H1 (cell line): ENCODE results near the gene COPS9.

ENCODE experiments used
- GABPA ChIP-seq: IDR thresholded peaks from 2 replicates; pipeline ENCODE4 v1.6.1; 2011; ENCODE audit warnings: mild to moderate bottlenecking, low read length, moderate library complexity, borderline replicate concordance; ENCODE audit not compliant: insufficient read depth
- JUND ChIP-seq: IDR thresholded peaks from 2 replicates; pipeline ENCODE4 v1.6.1; 2011; ENCODE audit warnings: mild to moderate bottlenecking, improper control_type of control experiment, low read length
- POLR2A ChIP-seq, 2 experiments: IDR thresholded peaks; 1 replicate in 1 of 2; 2 replicates in 1 of 2; pipeline ENCODE4 v1.6.1; 2011; ENCODE audit warnings: low read depth in 2 of 2, low read length in 2 of 2, mild to moderate bottlenecking in 2 of 2; ENCODE audit errors: control extremely low read depth in 1 of 2
- ZNF274 ChIP-seq: IDR thresholded peaks from 2 replicates; pipeline ENCODE4 v1.7.0; 2012; ENCODE audit warnings: low read length, borderline replicate concordance; ENCODE audit errors: extremely low read depth
- TF ChIP-seq, protein P1 (sequence below), 3 experiments: IDR thresholded peaks; 1 replicate in 2 of 3; 2 replicates in 1 of 3; pipeline versions ENCODE4 v1.5.1 to v1.6.1; 2011; ENCODE audit warnings: low read length in 3 of 3, mild to moderate bottlenecking in 3 of 3, inconsistent platforms in 2 of 3, low read depth in 1 of 3, moderate library complexity in 1 of 3; ENCODE audit not compliant: insufficient read depth in 1 of 3; ENCODE audit errors: control extremely low read depth in 1 of 3

DNA sequence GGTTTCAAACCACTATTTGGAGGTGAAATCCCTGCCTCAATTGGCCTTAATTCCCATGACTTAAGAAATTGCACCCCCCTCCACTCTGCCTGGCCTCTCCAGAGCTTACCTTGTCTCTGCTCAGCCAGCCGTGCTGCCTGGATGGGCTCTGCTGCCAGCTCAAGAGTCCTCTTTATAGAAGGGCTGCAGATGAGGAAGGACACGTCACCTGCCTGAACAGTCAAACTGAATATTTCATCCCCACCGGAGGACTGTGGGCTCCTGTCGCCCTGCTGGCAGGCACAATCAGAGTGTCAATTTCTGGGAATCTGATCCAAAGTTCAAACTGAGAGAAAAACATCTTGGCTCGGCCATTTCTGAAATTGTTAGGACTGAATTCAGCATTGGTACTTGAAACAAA is 4.4 kb upstream of the COPS9 start, which contains the start of gene OTOS:
- TF ChIP-seq, protein P1, sequence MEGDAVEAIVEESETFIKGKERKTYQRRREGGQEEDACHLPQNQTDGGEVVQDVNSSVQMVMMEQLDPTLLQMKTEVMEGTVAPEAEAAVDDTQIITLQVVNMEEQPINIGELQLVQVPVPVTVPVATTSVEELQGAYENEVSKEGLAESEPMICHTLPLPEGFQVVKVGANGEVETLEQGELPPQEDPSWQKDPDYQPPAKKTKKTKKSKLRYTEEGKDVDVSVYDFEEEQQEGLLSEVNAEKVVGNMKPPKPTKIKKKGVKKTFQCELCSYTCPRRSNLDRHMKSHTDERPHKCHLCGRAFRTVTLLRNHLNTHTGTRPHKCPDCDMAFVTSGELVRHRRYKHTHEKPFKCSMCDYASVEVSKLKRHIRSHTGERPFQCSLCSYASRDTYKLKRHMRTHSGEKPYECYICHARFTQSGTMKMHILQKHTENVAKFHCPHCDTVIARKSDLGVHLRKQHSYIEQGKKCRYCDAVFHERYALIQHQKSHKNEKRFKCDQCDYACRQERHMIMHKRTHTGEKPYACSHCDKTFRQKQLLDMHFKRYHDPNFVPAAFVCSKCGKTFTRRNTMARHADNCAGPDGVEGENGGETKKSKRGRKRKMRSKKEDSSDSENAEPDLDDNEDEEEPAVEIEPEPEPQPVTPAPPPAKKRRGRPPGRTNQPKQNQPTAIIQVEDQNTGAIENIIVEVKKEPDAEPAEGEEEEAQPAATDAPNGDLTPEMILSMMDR (IDR thresholded peaks at IDR 0.05; ENCODE audit: control extremely low read depth in 1 of 3, insufficient read depth in 1 of 3, low read depth in 1 of 3, low read length in 3 of 3): no peak
- TF ChIP-seq GABPA: no peak
- no peak for TF ChIP-seq POLR2A (IDR thresholded peaks at IDR 0.05; ENCODE audit: control extremely low read depth in 1 of 2, low read depth in 2 of 2, low read length in 2 of 2)
- no peak for TF ChIP-seq JUND
- no peak for TF ChIP-seq ZNF274
